Measurements from ENCODE around the gene SYTL1.

SYTL1 gene, protein sequence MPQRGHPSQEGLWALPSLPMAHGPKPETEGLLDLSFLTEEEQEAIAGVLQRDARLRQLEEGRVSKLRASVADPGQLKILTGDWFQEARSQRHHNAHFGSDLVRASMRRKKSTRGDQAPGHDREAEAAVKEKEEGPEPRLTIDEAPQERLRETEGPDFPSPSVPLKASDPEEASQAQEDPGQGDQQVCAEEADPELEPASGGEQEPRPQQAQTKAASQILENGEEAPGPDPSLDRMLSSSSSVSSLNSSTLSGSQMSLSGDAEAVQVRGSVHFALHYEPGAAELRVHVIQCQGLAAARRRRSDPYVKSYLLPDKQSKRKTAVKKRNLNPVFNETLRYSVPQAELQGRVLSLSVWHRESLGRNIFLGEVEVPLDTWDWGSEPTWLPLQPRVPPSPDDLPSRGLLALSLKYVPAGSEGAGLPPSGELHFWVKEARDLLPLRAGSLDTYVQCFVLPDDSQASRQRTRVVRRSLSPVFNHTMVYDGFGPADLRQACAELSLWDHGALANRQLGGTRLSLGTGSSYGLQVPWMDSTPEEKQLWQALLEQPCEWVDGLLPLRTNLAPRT

DNA sequence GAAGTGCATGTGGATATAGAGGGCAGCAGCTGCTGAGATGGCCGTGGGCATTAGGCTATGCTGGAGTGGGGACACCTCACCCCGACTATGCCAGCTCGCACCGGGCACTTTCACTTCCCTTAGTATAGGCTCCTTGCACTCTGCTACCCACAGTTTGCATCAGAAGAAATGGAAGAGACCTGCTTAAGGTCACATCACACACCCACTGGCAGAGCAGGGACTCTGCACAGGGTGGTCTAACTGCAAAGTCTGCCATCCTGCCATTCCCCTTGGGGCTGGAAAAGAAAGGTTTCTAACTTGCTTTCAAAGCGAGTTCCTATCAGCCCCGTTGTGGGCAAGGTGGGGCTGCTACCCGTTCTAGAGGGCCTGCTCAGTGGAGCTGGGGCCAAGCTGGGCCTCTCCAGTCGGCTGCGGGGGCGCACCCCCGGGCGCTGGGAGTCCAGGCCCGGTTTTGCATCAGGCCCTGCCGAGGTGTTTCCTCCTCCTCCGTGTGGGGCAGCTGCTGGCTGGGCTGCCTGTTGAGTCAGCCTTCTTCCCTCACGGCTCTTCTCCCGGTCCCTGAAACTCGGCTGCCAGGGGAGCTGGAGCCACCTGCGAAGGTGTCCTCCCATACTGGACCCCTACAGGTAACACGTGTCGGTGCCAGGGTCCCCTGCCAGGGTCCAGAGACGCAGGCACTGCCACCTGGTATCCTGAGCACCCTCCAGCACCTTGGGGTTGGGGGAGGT lies at the start of gene SYTL1:
TSS of gene SYTL1 (plus strand) at position 498 of the 728 bp plus-strand sequence. CDS start 3,313 bp downstream, outside the sequence.
- peak; percentile 76 for DNase-seq

DNA sequence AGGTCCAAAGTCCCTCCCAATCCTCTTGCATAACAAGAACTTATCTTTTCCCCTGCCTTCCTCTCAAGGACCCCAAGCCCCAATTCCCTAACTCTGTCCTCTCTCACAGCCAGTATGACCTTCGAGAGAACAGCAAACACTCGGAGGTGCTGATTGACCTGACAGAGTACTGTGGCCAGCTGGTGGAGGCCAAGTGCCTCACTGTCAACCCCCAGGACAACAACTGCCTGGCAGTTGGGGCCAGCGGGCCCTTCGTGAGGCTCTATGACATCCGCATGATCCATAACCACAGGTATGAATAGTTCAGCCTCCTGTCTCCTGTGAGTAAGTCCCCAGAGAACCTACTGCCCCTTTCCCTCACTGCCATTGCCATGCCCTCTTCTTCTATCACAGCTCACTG lies 49.7 kb upstream of the SYTL1 start:
- no peak for DNase-seq

DNA sequence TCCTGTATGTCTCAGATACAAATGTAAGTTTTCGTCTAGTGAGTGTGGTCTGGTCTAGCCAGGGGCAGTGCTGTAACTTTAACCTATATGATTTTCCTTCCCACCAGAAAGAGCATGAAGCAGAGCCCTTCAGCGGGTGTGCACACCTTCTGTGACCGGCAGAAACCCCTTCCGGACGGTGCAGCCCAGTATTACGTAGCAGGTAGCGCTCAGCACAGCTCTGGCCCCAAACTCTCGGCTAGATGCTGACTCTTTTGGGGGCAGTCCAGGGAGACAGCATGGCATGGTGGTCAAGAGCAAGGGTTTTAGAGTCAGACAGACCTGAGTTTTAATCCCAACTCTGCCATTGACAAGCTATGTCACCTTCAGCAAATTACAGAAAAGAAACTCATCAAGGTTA lies 47.9 kb upstream of the SYTL1 start:
- no peak for DNase-seq

DNA sequence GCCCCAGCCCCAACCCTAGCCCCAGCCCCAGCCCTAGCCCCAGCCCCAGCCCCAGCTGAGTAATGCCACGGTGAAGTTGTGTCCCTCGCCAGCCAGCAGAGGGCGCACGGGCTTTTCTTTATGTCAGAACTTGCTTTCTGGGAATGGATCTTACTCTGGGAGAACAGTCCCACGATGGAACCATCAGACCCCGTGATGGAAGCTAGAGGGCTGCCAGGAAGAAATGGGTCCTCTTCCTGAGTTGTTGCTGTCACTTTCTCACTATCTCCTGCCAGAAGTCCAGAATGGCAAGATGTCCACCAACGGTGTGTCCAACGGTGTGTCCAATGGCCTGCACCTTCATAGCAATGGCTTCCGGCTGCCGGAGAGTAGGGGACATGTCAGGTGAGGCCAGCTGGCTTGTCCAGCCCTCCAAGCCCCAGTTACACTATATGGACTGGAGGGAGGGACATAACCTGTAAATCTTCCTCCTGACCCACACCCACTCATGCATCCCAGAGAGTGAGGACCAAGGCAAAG lies 45.0 kb upstream of the SYTL1 start:
- DNase-seq: peak; percentile 68

DNA sequence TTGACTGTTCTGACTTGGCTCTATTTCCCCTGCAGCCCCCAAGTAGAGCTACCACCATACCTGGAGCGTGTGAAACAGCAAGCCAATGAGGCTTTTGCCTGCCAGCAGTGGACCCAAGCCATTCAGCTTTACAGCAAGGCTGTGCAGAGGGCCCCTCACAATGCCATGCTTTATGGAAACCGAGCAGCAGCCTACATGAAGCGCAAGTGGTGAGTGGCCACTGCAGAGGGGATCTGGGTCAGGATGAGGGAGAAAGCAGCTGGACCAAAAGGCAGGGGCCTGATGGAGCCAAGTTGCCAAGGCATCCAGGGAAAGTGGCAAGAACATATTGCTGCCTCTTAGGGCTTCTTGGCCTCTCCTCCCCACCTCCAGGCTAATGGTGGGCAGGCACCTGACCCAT lies 43.9 kb upstream of the SYTL1 start:
- DNase-seq: no peak

DNA sequence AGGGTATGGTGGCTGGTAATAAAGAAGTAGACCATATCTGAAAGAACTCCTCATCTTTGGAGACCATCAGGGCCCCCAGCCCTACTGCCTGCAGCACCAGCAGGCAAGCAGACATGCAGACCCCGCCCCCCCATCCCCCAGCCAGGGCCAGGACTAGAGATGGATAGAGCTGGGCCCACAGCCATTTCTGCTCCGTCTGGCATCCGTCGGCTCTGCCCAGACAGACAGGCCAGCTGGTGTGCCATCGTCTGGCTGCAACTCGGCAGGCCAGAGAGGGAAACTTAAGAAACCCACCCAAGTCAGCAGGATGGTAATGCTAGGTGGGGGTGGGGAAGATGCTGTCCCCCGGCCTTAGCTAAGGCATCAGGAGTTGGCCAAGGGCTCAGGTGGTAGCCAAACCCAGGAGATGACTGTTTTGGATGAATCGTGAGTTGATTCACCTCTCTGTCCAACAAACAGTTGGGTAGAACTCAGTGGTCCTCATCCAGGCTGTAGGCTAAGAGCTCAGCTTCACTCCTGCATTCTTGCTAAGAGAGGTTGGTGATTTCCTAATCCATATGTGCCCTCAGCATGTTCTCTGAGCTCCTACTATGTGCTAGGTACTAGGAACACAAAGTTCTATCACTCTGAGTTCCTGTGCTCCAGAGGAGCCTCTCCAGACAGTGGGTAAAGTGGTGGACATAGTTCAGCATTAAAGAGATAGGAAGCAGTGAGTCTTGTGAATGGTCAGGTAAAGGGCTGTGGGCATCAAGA lies 43.0 kb upstream of the SYTL1 start:
- no peak for DNase-seq

DNA sequence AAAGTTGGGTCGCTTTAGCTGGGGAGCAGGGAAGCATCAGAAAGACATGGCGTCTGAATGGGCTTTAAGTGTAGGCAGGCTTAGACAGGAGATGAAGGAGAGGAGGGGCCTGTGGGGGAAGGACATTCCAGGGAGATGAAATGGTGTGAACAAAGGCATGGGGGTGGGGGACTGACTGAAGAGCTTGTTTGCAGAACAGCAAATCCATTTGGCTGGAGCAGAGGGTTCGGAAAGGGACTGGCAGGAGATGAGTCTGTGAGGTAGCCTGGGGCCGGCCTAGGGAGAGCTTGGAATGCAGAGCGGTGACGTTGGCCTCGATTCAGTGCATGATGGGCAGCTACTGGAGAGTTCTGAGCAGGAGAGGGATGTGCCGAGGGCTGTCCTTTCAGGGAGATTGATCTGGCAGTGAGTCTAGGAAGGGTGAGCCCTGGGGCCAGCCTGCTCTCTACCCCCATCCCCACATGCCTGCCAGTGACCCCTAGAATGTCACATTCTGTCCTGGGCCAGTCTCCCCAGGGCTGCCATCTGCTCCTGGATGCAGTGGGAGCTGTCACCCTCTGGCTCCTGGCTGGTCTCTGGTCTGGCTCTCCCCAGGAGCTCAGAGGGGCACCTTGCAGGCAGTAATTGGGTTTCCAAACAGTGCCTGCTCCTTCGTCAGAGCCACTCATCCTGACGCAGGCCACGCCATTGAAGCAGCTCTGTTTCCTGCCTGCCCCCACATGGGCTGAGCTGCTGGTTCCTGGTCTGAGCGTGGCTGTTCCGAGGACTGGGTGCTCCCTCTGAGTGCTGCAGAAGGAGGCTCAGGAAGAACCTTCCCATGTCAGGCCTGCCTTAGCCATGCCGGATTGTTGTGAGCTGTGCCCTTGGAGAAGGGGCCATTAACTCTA lies 42.2 kb upstream of the SYTL1 start:
- DNase-seq: no peak

DNA sequence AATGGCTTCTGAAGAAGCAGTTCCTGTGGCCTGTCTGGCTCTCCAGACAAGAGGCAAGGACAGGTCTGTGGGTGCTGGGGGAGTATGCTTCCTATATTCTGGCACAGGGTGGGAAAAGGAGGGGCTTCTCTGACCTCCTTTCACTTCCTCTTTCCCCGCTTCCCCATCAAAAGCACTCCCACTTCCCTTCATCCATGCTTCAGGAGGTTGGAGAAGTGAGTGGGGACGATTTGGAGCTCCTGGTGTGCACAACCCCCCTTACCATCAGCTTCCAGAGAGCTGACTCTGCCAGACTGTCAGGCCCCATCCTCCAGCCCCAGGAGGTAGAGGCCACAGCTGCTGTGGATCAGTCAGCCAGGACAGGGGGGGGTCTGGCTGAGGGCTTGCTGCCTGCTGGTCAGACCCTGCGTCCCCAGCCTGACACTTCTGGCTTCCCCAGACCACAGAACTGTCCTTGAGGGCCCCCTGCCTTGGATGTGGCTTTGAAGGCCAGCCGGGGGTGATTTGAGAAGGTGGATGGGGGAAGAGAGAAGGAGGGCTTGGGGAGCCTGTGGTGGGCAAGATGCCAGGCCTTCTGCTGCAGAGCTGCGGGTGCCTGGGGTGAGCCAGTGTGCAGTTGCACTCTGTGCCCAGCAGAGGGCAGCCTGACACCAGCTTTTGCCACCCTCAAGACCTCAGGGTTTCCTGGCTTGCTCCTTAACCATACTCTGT lies 41.3 kb upstream of the SYTL1 start:
- DNase-seq: peak; percentile 81

DNA sequence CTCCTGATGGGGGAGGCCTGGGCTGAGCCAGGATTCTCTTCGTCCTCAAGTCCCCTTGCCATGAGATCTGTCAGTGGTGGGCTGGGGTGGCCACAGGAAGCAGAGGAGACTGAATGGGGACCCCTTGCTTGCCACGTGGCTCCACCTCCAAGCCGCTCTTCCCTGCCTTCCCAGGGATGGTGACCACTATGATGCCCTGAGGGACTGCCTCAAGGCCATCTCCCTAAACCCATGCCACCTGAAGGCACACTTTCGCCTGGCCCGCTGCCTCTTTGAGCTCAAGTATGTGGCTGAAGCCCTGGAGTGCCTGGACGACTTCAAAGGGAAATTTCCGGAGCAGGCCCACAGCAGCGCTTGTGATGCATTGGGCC lies 40.8 kb upstream of the SYTL1 start:
- DNase-seq: no peak

DNA sequence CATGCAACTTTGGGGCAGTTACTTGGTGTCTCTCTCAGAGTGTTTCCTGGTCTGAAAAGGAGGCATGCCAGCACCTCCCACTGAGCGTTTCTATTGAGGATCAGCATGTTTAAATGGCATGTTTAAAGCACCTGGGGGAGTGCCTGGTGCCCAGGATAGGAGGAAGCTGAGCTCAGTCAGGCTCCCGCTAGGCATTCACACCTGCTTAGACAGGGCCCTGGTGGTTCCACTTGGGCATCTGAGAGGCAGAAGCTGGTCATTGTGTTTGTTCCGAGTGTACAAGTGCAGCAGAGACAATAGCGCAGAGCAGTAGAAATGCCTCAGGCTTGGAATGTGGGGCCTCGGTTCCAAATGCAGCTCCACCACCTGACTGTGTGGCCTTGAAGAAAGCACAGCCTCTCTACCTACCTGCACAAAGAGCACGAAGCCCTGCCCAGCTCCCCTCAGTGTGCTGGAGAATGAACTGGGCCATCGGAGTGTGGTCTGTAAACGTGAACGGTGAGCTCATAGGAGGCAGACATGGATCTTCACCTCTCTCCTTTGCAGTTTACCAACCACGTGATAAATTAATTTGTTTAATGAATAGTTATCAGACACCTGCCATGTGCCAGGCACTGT lies 40.1 kb upstream of the SYTL1 start:
- DNase-seq: no peak

DNA sequence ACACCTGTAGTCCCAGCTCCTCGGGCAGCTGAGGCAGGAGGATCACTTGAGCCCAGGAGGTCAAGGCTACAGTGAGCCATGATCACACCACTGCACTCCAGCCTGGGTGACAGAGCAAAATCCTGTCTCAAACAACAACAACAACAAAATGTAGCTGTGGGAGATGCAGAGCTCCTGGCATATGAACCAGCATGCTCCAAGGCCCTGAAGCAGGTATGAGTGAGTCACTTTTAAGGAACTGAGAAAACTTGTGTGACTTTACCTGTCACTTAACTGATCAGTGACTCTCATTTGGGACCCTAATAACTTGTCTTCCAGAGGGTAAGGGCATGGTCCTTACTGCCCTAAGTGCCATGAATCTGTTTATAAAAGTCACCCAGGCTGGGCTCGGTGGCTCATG lies 39.2 kb upstream of the SYTL1 start:
- no peak for DNase-seq

DNA sequence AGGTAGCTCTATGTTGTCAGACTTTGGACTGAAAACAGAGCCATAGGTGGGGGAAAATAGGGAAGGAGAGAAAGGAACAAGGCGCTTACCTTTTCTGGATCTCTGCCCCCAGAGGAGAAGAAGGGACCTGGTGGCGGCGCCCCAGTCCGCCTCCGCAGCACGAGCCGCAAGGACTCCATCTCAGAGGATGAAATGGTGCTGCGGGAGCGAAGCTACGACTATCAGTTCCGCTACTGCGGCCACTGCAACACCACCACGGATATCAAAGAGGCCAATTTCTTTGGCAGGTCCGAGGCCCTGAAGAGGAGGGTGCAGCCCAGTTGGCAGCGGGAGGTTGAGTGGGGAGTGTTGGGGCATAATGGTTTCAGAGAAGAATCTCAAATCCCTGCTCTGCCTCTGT lies 38.3 kb upstream of the SYTL1 start:
- DNase-seq: no peak

DNA sequence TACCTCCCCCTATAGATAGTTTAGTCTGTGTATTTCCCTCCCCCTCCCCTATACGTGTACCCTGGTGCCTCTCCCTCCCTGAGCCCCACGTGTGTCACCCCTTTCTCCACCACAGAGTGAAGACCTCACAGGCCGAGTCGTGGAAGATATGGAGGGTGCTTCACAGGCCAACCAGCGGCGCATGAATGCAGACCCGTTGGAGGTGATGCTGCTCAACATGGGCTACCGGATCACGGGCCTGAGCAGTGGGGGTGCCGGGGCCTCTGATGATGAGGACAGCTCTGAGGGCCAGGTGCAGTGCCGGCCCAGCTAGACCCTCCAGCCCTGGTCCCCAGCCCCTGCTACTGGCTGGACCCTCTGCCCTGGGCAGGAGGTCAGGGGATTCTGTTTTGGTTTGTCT lies 35.8 kb upstream of the SYTL1 start:
- DNase-seq: no peak

DNA sequence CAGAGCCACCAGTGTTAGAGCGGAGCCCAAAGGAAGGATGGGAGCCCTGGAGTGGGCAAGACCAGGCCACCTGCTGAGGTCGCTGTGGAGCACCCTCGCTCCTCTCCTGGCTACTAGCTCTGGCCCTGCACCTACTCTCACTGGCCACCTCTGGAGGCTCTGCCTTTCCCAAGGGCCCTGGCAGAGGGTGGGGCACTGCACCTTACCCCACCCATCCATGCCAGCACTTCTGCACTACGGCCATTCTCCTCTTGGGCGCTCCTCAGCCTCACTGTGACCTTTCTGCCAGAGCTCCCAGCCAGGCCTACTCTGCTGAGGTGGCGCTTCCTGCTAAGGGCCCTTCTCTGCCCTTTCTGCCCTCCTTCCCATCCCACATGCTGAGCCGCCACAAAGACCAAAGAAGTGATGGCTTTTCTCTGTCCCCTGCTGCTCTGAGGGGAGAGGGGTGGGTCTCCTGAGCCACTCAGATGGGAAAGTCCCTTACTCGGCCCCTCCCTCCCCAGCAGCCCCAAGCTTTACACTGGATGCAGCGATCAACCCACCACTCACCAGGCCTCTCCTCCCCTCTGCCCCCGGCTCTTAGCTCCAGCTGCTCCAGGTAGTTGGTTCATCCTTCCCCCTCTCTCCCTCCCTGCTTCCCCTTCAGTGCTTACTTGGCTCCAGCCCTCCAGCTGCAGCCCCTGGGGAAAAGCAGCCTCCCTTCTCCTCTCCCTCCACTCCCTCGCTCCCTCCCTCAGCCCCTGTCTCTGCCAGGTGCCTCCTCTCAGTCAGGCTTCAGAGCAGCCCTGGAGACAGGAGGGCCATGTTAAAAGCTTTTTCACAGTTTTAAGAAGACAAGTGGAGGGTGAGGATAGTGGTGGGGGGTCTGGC lies 34.7 kb upstream of the SYTL1 start:
- DNase-seq: no peak

DNA sequence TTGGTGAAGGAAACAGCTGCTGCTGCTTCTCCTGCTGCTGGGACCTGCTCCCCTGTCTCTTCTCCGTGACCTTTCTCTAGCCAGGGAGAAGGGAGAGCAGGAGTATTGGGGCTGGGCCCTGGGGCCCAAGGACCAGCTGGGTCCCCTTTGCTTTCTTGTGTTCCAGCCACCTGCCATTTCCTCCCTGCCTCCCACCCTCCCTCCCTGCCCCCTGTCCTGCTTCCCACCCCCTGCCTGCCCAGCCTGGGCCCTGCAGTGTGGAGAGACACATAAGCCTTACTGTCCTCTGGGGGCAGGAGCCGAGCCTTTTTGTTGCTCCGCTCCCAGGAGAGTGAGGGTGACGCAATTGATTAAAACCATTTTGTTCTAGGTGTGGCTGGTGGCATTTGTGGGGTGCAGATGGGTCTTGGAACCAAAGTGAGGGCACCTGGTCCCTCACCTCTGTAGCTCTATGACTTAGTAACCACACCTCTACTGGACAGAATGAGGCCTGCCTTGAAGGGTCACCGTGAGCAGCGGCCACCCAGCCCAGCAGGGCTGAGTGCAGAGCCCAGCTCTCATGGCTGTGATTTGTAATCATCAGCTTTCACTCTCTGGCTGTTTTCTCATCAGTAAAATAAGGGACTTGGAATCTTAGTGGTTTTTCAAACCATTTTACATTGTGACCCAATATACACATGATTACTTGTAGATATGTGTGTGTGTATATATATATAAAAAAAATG lies 33.8 kb upstream of the SYTL1 start:
- DNase-seq: no peak

DNA sequence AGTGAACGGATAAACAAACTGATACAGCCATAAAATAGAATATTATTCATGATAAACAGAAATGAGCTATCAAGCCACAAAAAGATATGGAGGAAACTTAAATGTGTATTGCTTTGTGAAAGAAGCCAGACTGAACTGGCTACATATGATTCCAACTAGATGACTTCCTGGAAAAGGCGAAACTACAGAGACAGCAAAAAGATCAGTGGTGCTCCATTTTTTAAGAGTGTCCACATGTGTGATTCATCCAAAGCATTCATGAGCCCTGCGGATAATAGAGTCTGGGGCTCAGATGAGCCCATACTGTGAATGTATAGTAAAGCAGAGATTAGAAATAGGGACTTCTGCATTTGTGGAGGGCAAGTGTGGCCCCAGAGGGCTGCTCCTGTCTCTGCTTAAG lies 27.7 kb upstream of the SYTL1 start:
- no peak for DNase-seq

DNA sequence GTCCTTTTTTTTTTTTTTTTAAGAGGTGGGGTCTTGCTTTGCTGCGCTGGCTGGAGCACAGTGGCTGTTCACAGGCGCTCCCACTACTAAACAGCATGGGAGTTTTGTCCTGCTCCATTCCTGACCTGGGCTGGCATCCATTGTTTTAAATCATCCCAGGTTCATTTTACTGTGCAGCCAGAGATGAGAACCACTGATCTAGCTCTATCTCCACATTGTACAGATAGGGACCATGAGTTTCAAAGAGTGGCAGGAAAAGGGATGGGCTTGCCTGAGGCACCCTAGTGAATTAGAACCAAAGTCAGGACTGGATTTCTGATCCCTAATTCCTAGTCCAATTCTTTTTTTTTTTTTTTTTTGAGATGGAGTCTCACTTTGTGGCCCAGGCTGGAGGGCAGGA lies 27.1 kb upstream of the SYTL1 start:
- no peak for DNase-seq

DNA sequence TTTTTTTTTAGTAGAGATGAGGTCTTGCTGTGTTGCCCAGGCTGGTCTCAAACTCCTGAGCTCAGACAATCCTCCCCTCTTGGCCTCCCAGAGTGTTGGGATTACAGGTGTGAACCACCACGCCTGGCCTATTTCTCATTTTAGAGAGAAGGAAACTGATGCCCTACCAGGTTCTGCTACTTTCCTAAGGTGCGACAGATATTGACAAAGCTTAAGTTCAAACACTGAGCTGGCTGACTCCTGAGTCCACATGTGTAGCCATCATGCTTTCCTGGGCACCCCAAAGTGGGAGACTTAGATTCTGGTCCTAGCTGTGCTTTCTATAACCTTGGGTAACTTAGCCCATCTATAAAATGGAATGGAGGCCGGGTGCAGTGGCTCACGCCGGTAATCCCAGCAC lies 25.0 kb upstream of the SYTL1 start:
- DNase-seq: no peak

DNA sequence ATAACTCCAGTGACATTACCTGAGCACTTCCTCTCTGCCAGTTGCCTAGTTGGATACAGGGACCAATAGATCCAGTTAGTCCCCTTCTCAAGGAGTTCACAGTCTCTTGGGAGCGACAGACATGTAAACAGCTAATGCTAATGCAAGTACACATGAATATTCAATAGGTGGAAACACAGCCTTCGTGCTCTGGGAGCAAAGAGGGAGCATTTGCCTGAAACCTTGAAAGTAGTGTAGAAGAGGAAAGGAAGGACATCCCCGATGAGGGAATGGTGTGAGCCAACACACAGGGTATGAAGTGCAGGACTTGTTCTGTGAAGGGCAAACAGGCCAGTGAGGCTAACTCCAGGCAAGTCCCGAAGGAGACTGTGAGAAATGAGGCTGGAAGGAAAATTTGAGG lies 23.7 kb upstream of the SYTL1 start:
- DNase-seq: no peak

Data from activated CD4-positive, alpha-beta T cell treated with anti-CD3 and anti-CD28 coated beads, Interleukin-2, Interleukin-6, amounts not matched to agents 100 ng/mL and 50 ng/mL, durations not matched to agents 16 hours and 8 hours (primary cell).